NCI-H2081 treated with DMSO at 0.1 percent for 48 hours (cell line): ENCODE measurements around the gene CACTIN.

ENCODE experiments used
- DNase-seq: peaks from one replicate; lab custom pipeline; 2025; lab: John Stamatoyannopoulos, UW

CACTIN gene

GRCh38 chr19:3627351-3627723 lies 747 bp upstream of the CACTIN start:
- no peak for DNase-seq

DNA sequence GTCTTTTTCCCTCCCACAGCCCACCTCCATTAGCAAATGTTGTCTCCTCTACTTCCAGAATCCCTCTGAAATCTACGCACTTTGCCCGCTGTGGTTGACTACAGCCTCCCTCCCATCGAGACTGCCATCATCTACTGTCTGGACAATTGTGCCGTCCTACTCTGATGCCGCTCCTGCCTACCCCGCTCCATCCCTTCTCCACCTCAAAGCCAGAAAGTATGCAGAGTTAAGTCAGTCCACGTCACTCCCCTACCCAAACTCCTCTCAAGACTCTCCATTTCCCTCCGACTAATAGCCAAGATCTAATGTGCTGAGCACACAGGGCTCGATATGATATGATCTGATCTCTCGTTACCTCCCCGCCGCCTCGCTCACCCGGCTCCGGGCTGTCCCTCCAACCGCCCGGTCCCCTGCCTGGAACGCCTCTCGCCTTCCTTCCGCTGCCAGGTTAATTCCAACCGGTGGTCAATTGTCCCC lies 556 bp downstream of the CACTIN start:
- DNase-seq, result no peak

- DNase-seq, result no peak
Measured at GRCh38 chr19:3623716-3624115, 2.9 kb downstream of the CACTIN start.

DNA sequence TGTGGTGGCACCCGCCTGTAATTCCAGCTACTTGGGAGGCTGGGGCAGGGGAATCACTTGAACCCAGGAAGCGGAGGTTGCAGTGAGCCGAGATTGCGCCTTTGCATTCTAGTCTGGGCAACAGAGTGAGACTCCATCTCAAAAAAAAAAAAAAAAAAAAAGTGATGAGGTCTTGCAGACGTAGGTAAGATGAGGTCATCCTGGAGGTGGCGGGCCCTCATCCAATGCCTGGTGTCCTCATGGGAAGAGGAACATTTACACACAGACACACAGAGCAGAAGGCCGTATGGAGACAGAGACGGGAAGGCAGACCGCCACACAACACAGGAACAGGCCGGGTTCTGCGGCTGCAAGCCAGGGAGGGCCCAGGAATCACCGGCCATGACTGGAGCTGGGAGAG lies 4.4 kb downstream of the CACTIN start:
- no peak for DNase-seq

- DNase-seq, result no peak
Measured at GRCh38 chr19:3621689-3622088, 4.9 kb downstream of the CACTIN start.

GRCh38 chr19:3620817-3621547 lies 5.6 kb downstream of the CACTIN start:
- DNase-seq, result no peak

- no peak for DNase-seq
Measured at GRCh38 chr19:3620145-3620816, 6.3 kb downstream of the CACTIN start.

GRCh38 chr19:3619631-3620012 lies 7.0 kb downstream of the CACTIN start:
- no peak for DNase-seq

DNA sequence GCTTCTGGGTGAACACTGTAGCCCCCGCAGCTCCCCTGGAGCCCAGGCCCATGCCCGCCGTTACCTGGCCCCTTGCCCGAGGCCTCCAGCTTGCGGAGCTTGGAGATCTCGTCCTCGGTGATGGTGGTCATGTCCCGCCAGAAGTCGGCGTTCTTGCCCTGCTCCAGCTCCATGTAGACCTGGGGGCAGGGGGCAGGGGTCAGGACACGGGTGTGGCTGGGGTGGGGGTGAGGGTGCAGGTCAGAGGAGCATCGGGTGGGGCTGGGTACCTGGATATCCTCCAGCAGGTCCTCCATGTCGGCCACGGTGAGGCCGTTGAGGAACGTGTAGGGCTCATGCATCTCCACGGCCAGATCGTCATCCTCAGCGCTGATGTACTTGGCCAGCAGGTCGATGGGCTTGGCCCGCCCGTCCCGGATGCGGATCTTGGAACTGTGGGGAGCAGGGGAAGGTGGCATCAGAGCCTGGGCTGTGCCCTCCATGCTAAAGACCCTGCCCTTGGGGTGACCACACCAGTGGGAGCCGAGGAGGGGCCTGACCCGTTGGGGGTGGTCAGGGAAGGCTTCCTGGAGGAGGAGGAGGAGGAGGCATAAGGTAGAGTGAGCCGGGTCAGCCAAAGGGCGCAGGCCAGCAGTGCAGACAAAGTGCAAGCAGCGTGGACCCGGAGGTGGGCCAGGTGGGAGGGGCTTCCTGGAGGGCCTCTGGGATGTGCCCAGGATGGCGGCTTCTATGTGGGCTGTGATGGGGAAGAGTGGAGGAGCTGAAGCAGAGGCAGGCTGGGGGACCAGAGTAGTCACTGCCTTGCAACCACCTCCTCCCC lies 7.6 kb downstream of the CACTIN start:
- no peak for DNase-seq

DNA sequence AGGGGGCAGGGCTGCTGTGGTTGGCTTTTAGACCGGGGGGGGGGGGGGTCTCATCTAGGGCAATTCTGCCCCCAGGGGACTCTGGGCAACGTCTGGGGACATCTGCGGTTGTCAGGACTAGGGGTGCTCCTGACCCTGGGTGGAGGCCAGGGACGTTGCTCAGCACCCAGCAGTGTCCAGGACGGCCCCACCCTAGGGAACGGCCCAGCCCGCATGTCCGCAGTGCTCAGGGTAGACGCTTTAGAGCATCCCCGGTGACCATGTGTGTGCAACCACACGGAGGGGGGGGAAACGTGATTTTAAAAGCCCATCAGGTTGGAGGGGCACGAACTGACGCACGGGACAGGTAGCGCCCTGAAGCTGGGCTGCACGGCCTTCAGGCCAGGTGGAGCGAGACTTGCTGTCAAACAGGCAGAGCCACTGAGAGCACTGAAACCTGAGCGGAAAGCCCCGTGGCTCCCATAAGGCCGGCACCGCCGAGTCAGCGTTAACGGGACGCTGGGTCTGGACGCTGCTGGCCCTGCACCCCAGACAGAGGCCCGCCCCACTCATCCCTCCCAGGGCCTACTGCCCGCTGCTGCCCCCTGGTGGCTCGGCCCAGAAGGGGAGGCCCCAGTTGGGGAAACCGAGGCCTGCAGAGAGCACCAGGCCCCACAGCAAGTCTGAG lies 8.3 kb downstream of the CACTIN start:
- no peak for DNase-seq

- no peak for DNase-seq
Measured at GRCh38 chr19:3617463-3617862, 9.1 kb downstream of the CACTIN start.

DNA sequence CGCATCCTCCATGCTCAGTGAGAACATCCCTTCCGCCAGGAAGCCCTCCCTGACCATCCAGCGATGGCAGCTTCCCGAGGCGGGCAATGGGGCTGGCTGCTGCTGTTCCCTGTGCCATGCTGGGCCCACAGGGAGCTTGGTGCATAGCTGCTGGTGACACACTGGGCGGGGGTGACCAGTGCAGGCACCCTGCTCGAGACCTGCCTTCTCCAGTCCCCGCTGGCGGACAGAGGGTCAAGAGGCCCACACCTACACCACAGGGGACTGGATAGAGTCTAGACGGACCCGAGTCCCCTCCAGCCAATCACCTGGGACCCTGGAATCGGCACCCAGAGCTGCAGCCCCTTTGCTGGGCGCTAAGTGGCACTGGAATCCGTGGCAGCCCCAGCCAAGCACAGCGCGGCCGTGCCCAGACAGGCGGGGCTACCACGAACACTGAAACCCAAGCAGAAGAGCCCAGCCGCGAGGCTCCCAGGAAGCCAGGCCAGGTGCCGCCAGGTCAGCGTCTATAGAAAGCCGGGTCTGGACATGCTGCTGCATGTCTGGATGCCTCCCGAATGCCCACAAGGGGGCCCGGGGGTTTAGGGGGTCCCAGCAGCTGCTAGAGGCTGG lies 11.0 kb downstream of the CACTIN start:
- no peak for DNase-seq

DNA sequence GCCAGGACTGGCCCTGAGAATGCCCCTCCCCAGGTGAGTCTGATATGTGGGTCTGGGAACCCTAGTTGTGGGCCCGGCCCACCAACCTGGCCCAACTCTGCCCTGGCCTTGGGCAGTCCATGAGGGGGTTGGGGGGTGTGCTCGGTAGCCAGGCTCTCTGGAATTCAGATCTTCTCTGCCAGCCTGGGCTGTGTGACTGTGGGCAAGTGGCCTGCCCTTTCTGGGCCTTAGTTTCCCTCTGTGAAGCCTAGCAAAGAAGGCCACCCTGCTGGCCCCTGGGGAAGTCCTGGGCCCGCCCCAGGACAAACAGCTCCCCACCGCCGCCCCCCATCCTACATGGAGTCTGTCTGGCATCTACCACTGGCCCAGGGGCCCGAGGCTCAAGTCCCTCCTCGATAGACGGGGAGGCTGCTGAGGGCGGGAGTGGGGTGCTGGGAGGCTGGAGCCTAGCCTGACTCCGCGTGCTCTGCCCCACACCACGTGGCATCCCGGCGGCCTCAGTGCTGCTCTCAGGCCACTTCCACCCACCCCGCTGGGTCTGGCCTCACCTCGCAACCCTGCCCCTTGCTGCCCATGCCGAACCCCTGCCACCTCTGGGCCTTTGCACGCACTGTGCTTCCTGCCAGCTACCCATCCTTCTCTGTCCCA lies 11.6 kb downstream of the CACTIN start:
- DNase-seq, result no peak

DNA sequence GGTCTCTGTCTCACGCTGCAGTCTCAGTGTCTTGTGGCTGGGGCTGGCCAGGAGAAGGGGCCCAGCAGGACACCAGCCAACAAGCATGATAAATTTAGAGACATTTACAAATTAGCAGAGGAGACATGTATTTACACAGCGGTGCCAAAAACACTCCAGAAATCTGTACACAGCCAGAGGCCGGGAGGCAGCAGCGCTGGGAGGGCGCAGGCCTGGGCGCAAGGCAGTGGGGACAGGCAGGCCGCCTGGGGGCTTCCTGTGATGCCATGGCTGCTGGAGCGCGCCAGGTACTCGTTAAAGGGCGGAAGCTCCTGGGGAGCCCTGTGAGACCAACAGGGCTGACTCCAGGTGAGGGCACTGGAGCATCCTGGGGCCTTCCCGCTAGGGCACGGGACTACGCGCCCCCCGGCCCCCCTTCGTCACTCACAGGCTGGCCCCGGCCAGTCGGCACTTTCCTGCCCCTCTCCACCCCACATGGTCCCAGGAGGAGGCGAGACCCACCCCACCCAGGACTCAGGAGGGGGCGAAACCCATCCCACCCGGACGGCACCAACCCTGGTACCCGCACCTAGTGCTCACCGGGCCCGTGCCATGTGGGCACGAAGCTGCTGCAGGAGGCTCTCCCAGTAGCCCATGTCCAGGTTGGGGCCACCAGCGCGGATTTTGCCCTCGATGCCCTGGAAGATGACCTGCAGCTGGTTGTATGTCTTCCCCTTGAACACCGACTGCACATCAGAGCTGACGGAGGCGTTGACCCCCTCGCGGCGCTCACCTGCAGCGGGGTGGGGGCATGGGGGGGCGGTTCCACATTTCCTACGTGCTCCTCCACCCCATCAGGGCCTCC lies 12.6 kb downstream of the CACTIN start:
- peak; percentile 21 for DNase-seq

- DNase-seq, result no peak
Measured at GRCh38 chr19:3612901-3613741, 13.5 kb downstream of the CACTIN start.

GRCh38 chr19:3612330-3612729 lies 14.3 kb downstream of the CACTIN start:
- DNase-seq, result no peak

DNA sequence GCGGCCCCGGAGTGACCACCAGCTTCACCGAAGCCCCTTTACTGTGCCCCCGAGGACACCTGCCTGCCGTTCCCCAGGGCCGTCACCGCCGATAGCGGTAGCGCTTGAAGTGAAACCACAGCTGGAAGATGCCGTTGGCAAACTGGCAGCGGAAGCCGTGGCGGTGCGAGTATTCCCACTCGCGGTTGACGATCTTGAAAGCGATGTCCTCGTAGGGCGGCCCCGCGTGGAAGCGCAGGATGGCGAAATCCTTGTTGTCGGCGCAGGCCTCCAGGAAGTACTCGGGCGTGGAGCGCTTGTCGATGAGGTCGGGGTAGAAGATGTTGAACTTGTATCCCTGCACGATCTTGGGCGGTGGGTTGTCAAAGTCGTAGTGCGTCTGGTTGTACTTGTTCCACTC lies 14.7 kb downstream of the CACTIN start:
- DNase-seq, result no peak

GRCh38 chr19:3610745-3611717 lies 15.6 kb downstream of the CACTIN start:
- no peak for DNase-seq
